ENCODE results near the gene HMGCR. TPM values are rescaled to one million over a fixed set of nuclear protein-coding genes. Genes with fewer than 3 reads are reported as not detected.

HMGCR gene
- total and polyA plus RNA-seq, 2 of the 8 experiments (the other 6 are each of a cell fraction or from before 2014, with no cell fraction given), result 45.8 to 199 TPM

DNA sequence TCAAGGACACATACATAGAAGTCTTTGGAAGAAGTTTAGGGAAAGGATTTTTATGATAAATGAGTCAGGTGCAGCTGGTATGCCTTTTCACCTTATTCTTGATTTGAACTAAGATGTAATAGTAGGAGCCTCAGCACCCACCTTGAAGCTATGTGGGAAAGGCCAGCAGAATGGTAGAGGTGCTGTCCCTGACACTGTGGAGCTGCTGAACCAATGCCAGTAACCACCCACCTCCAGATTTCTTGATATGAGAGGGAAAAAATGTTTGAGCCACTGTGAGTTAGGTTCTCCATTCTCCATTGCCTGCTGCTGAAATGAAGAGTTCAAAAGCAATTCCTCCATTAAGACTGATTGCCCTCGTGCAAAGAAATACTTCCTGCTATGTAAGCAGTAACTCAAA lies 12.2 kb upstream of the HMGCR start:
- Histone ChIP-seq H2BK15ac (ENCODE audit: low read length) (no peak overlapping the region), H3K14ac (ENCODE audit: insufficient read length) (no peak overlapping the region), H3K9me3 (ENCODE audit: insufficient read depth in 2 of 2, low read depth in 1 of 2, low read length in 1 of 2) (no peaks in the 10 kb centered on the region), H2BK120ac (replicated peaks; ENCODE audit: low read depth, low read length) (no peak overlapping the region), H3K79me2 (ENCODE audit: control insufficient read depth in 1 of 2, insufficient read depth in 2 of 2, low read length in 2 of 2) (no peaks in the 10 kb centered on the region), H3K4ac (replicated peaks; ENCODE audit: insufficient read length, low read depth, low read length) (no peak overlapping the region), H3K9ac (replicated peaks in 1 of 4; ENCODE audit: extremely low read depth in 1 of 4, low read depth in 3 of 4, low read length in 3 of 4) (no peak overlapping the region), H3K27ac (ENCODE audit: low read depth, low read length) (no peak overlapping the region), H2AFZ (ENCODE audit: low read length) (no peak overlapping the region), H3K4me1 (replicated peaks in 1 of 4; ENCODE audit: control insufficient read depth in 3 of 4, insufficient read depth in 4 of 4, low read length in 3 of 4) (peaks cover 4 to 17% (median 9%) of the 10 kb centered on the region in 4 experiments; a peak in 4 of 7 replicates), H4K91ac (replicated peaks; ENCODE audit: insufficient read length, low read length) (no peak overlapping the region), H3K18ac (ENCODE audit: extremely low read depth, low read length) (no peak overlapping the region), H2BK20ac (ENCODE audit: low read length) (no peak overlapping the region), H4K20me1 (replicated peaks in 1 of 2; ENCODE audit: control insufficient read depth in 1 of 2, insufficient read depth in 2 of 2, low read length in 2 of 2) (no peaks in the 10 kb centered on the region), H3K79me1 (ENCODE audit: low read depth, low read length) (no peaks in the 10 kb centered on the region), H3K36me3 (ENCODE audit: control insufficient read depth in 2 of 4, insufficient read depth in 4 of 4, low read length in 3 of 4) (no peaks in the 10 kb centered on the region), H4K5ac (ENCODE audit: insufficient read length, low read depth, low read length) (no peak overlapping the region), H3K23me2 (ENCODE audit: low read depth, low read length) (no peaks in the 10 kb centered on the region), H3K56ac (replicated peaks; ENCODE audit: insufficient read length, low read depth, low read length) (no peak overlapping the region), H2BK5ac (ENCODE audit: low read depth, low read length) (no peak overlapping the region), H3K27me3 (replicated peaks in 1 of 4; ENCODE audit: control insufficient read depth in 3 of 4, extremely low read depth in 1 of 4, insufficient read depth in 3 of 4, low read length in 3 of 4) (no peaks in the 10 kb centered on the region), H2AK5ac (ENCODE audit: low read depth, low read length) (no peak overlapping the region), H3K23ac (ENCODE audit: insufficient read length) (no peak overlapping the region), H4K8ac (ENCODE audit: extremely low read depth, insufficient read depth, low read length) (no peak overlapping the region), H3K4me2 (ENCODE audit: insufficient read depth in 1 of 2, low read depth in 2 of 2, low read length in 2 of 2) (no peak overlapping the region), H2BK12ac (ENCODE audit: low read depth, low read length) (no peak overlapping the region), H3K4me3 (ENCODE audit: extremely low read depth in 1 of 4, insufficient read depth in 2 of 4, low read depth in 3 of 4, low read length in 4 of 4) (no peak overlapping the region)
- ChIA-PET CTCF (ENCODE audit: partially characterized antibody) (interaction anchor here (1.2 to 1.8 kb wide), 3 partner anchors 12 to 275 kb away, joined by 3 to 4 read pairs (median 3); partner anchors contain the start of gene HMGCR), POLR2A (ENCODE audit: partially characterized antibody) (no interaction called here)
- DNase-seq (ENCODE audit: low read depth in 1 of 2, low spot score in 2 of 2), result no peak
- FAIRE-seq, result no peak
- WGBS, 2 experiments (ENCODE audit: extremely low coverage in 1 of 2, insufficient coverage in 1 of 2, insufficient read length in 1 of 2, insufficient replicate concordance in 2 of 2, low coverage in 1 of 2, low lambda C conversion rate in 2 of 2, missing lambda C conversion rate in 1 of 2), result 92% methylated on average over 1 of the region's 1 CpG; no CpG with 5 or more reads in 1 of the 2 experiments
- TF ChIP-seq HDAC6 (IDR thresholded peaks at IDR 0.05; ENCODE audit: low read depth, low read length) (no peak), NRF1 (IDR thresholded peaks at IDR 0.05; ENCODE audit: low read depth, low read length) (no peak), CHD1 (IDR thresholded peaks at IDR 0.05; ENCODE audit: low read depth, low read length) (no peak), SP2 (IDR thresholded peaks at IDR 0.05; ENCODE audit: low read length) (no peak), CEBPB (IDR thresholded peaks at IDR 0.05; ENCODE audit: low read depth, low read length) (no peak), EGR1 (IDR thresholded peaks at IDR 0.05; ENCODE audit: borderline replicate concordance, low read depth, low read length) (no peak), MAX (IDR thresholded peaks at IDR 0.05) (no peak), GABPA (IDR thresholded peaks at IDR 0.05; ENCODE audit: borderline replicate concordance, insufficient read depth, low read length) (no peak), TCF12 (IDR thresholded peaks at IDR 0.05; ENCODE audit: low read depth, low read length) (no peak)
